GM21528 (cell line): ENCODE measurements around the gene TEAD1.

ENCODE experiments used
- ATAC-seq: cut with Tn5 transposase; IDR thresholded peaks from one replicate; pipeline ENCODE4 v1.9.1; 2021; ENCODE audit warnings: mild to moderate bottlenecking, moderate library complexity; ENCODE audit not compliant: unreplicated experiment, low FRiP score

The TEAD1 gene

GRCh38 chr11:12917822-12918221, 243.6 kb downstream of the TEAD1 start:
- no peak for ATAC-seq

GRCh38 chr11:12918667-12919066, 244.4 kb downstream of the TEAD1 start:
- no peak for ATAC-seq

- ATAC-seq: no peak
These were observed 248.2 kb downstream of the TEAD1 start for GRCh38 chr11:12922418-12922817.

- ATAC-seq: no peak
These were observed 248.8 kb downstream of the TEAD1 start for GRCh38 chr11:12922980-12923507.

- no peak for ATAC-seq
These were observed 250.4 kb downstream of the TEAD1 start for GRCh38 chr11:12924650-12925049.

GRCh38 chr11:12925520-12925919, 251.3 kb downstream of the TEAD1 start:
- no peak for ATAC-seq

- no peak for ATAC-seq
These were observed 253.0 kb downstream of the TEAD1 start for GRCh38 chr11:12927221-12927620.

GRCh38 chr11:12927886-12928285, 253.7 kb downstream of the TEAD1 start:
- no peak for ATAC-seq

- ATAC-seq: no peak
These were observed 256.6 kb downstream of the TEAD1 start for GRCh38 chr11:12930850-12931249.

GRCh38 chr11:12932485-12932884, 258.3 kb downstream of the TEAD1 start:
- ATAC-seq: no peak

GRCh38 chr11:12936200-12936599, 262.0 kb downstream of the TEAD1 start:
- ATAC-seq: no peak

GRCh38 chr11:12938590-12939247, 264.5 kb downstream of the TEAD1 start:
- ATAC-seq: no peak

GRCh38 chr11:12941671-12942070, 267.4 kb downstream of the TEAD1 start:
- no peak for ATAC-seq

GRCh38 chr11:12942157-12942556, 267.9 kb downstream of the TEAD1 start:
- ATAC-seq: no peak

GRCh38 chr11:12943311-12943710, 269.1 kb downstream of the TEAD1 start:
- no peak for ATAC-seq

GRCh38 chr11:12944889-12945288, 270.7 kb downstream of the TEAD1 start:
- ATAC-seq: no peak

GRCh38 chr11:12949453-12949852, 275.2 kb downstream of the TEAD1 start:
- no peak for ATAC-seq

GRCh38 chr11:12950670-12951069, 276.4 kb downstream of the TEAD1 start:
- no peak for ATAC-seq

- ATAC-seq: no peak
These were observed 277.2 kb downstream of the TEAD1 start for GRCh38 chr11:12951376-12951775.

- ATAC-seq: no peak
These were observed 277.9 kb downstream of the TEAD1 start for GRCh38 chr11:12952094-12952493.

- ATAC-seq: no peak
These were observed 284.8 kb downstream of the TEAD1 start for GRCh38 chr11:12958986-12959385.

- ATAC-seq: no peak
These were observed 287.4 kb downstream of the TEAD1 start for GRCh38 chr11:12961615-12962014.

- no peak for ATAC-seq
These were observed 288.1 kb downstream of the TEAD1 start for GRCh38 chr11:12962306-12962705.
